ENCODE data around the gene LIN7A.

GRCh38 chr12:80912901-80913770 lies 24.6 kb downstream of the LIN7A start:
- no peak for TF ChIP-seq CTCF (IDR thresholded peaks at IDR 0.05)
- no peak for TF ChIP-seq POLR2A (IDR thresholded peaks at IDR 0.05)
